KOPT-K1 (cell line): ENCODE data around the gene AIG1.

Source experiments
- H3K27ac ChIP-seq: fragments of 200-600 bp; sonication (generic); 2 replicates; pipeline ENCODE4 v1.5.1; 2016; ENCODE audit warnings: antibody characterized with exemption, mild to moderate bottlenecking, low read depth, low read length; ENCODE audit not compliant: poor library complexity, severe bottlenecking
- H3K36me3 ChIP-seq: fragments of 200-600 bp; sonication (generic); 2 replicates; pipeline ENCODE4 v1.5.1; 2017; ENCODE audit warnings: antibody characterized with exemption, mild to moderate bottlenecking, low read length, moderate library complexity; ENCODE audit not compliant: insufficient read depth
- H3K9me3 ChIP-seq: fragments of 200-600 bp; sonication (generic); 2 replicates; pipeline ENCODE4 v1.5.1; 2017; ENCODE audit warnings: antibody characterized with exemption, low read length, mild to moderate bottlenecking; ENCODE audit not compliant: insufficient read depth, poor library complexity, severe bottlenecking

AIG1 gene

GRCh38 chr6:143141442-143141841 lies 80.8 kb downstream of the AIG1 start:
- Histone ChIP-seq H3K9me3 (no peaks in the 10 kb centered on the region), H3K36me3 (no peaks in the 10 kb centered on the region), H3K27ac (no peak overlapping the region)

GRCh38 chr6:143146186-143146851 lies 85.6 kb downstream of the AIG1 start:
- no peak overlapping the region for H3K27ac ChIP-seq
- no peaks in the 10 kb centered on the region for H3K36me3 ChIP-seq
- H3K9me3 ChIP-seq: no peaks in the 10 kb centered on the region

DNA sequence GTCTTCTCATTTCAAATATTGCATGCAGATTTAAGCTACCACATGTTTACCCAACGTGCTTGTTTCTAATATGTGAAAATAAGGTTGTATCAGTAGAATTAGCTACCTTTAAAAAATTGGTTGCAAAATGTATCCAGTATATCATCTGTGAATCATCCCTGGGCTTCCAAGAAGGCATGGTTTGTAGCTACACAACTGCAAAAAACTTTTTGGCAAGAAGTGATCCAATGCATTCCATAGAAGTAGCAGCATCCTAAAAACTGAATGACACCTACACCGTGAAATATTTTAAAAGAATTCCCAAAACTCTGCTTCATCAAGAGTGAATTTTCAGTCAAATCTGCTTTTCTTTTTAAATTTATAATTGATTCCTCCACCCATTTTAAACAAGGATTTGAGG lies 89.1 kb downstream of the AIG1 start:
- Histone ChIP-seq H3K36me3 (no peaks in the 10 kb centered on the region), H3K9me3 (no peaks in the 10 kb centered on the region), H3K27ac (no peak overlapping the region)

DNA sequence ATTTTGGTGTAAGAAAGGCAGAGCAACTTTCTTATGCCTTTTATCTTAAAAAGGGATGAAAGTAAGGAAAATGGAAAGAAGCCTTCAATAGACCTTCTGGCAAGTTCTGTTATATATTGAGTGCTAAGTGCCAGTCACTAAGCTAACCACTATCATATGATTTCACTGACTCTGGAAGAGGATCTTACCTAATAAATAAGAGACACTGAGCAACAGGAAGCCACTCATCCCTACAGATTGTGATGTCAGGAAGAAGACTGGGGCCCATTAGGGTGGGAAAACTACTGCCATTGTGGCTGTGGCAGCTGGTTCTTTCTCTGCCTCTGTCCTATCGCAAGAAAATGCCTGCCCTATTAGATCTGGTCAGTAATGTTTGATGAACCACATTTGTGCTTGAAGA lies 89.6 kb downstream of the AIG1 start:
- Histone ChIP-seq H3K27ac (no peak overlapping the region), H3K36me3 (no peaks in the 10 kb centered on the region)

DNA sequence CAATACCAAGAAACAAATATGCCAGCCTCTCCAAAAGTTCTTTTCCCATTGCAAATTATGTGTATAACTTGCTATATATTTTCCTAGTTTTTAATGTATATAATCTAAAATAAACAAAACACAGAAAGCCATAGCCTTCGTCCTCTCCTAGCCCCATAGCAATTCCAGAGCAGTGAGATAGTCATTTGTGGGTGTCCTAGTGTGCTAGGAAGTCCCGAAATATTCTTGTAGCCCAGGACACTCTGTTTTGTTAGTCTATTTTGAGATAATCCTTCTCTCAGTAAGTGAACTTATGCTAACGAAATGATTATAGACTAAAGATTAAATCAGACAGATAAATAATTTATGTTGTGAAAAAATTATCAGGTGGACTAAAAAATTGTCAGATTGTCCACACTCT lies 90.7 kb downstream of the AIG1 start:
- Histone ChIP-seq H3K27ac (no peak overlapping the region), H3K9me3 (no peaks in the 10 kb centered on the region), H3K36me3 (no peaks in the 10 kb centered on the region)

More for the DNA sequence above, 89.6 kb downstream of the AIG1 start:
- no peaks in the 10 kb centered on the region for H3K9me3 ChIP-seq

DNA sequence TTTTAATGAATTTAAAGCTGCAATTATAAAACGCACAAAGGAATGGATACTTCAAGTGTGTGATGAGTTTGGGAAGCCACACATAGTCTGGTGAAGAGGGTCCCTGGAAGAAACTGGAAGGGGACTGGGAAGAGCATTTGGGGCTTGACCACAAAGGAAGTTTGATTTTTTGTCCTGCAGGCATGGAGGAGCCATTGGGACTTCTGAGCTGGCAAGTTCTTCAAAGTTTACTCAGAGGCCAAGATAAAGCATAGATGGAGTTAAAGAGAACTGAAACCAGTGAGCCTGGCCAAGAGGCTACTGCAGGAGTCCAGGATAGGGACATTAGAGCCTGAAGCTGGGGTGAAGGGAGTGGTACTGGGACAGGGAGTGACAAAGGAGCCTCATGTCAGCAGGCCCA lies 95.0 kb downstream of the AIG1 start:
- no peaks in the 10 kb centered on the region for H3K36me3 ChIP-seq
- H3K9me3 ChIP-seq: no peaks in the 10 kb centered on the region
- H3K27ac ChIP-seq: no peak overlapping the region

DNA sequence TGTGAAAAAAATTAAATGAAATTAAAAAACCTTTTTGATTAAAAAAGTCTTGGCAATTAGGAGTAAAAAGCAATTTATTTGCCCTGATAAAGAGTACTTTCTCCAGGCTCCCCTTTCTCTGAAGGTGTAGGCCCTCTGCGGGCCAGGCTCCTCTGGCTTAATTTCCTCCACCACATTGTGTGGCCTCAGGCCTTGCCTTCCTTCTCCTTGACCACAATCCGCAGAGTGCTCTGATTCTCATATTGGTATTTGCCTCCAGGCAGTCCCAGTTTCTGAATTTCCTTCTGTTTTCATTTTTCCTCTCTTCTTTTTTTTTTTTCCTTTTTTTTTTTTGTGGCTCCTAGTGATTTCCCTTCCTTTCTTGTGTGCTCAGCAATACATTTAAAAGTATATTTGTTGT lies 96.4 kb downstream of the AIG1 start:
- H3K9me3 ChIP-seq: no peaks in the 10 kb centered on the region
- no peak overlapping the region for H3K27ac ChIP-seq

DNA sequence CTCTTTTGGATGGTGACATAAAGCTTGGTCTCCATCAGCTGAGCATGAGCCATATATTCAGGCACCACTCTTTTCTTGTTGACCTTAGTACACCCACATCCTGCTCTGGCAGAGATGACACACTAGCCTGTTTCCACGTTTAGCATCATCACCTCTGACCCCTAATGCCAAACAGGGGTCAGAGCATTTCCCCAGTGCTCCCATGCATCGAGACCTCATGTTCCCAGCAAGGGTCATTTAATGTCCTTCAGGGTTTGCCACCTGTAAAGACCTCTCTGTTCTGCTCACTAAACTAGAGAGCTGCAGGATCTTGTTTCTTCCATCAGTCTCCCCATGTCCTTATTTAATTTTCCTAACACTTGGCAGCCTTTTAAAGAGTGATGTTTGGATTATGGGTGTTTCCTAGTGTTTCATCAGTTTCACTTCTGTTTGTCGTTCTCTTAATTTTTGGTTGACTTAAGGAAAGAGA lies 97.5 kb downstream of the AIG1 start:
- Histone ChIP-seq H3K27ac (no peak overlapping the region), H3K36me3 (no peaks in the 10 kb centered on the region), H3K9me3 (no peaks in the 10 kb centered on the region)

More for the DNA sequence above, 96.4 kb downstream of the AIG1 start:
- no peaks in the 10 kb centered on the region for H3K36me3 ChIP-seq

GRCh38 chr6:143159001-143159400 lies 98.3 kb downstream of the AIG1 start:
- H3K36me3 ChIP-seq: no peaks in the 10 kb centered on the region
- H3K27ac ChIP-seq: no peak overlapping the region
- H3K9me3 ChIP-seq: no peaks in the 10 kb centered on the region

DNA sequence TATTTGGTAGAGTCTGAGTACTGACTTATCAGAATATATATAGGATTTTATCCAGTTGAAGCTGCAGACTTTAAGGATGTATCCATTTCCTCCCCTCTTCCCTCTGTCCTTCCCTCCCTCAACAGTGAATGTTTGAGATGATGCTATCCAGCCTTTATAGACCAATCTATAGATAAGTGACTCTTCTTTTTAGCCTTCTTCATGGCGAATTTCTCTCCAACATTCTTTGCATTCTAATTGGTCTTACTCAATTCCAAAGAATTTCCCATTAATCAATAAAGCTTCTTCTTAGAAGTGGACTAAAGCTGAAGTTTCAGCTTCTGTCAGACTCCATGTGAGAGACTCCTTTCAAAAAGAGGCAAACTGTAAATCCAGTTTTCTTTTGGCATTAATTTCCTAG lies 99.3 kb downstream of the AIG1 start:
- H3K9me3 ChIP-seq: no peaks in the 10 kb centered on the region
- no peak overlapping the region for H3K27ac ChIP-seq
- H3K36me3 ChIP-seq: no peaks in the 10 kb centered on the region

DNA sequence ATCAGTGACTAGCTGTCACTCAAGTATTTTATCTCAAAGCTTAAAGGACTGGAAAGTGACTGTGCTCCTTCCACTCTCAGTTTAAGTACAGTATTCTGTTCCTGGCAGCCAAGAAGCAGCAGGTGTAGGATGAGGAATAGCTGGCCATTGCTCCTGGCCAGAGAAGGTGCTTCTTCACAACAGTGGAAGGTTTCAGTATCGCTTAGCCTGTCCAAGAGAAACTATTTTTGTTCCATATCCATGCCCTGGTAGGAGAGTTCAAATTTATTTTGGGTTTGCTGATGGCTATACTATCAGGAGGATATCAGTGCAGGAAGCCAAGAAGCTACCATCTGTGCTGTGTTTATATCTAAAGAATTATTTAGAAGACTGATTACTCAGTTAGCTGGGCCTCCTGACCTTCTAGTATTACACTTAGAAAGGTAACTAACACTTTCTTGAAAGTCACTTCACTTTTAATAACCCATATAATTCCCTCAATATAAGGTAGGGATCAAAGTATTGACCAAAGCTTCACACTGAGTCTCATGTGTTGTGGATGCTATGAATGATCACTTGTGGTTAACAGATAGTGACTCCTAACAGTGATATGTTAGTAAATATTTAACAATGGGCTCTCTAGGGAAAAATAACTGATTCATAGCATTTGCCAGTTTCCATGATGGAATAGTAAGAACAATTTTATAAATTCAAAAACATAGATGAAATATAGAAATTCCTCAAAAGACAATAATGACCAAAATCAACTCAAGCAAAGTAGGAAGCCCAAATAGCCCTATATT lies 99.9 kb downstream of the AIG1 start:
- Histone ChIP-seq H3K27ac (no peak overlapping the region), H3K36me3 (no peaks in the 10 kb centered on the region), H3K9me3 (no peaks in the 10 kb centered on the region)

- no peak overlapping the region for H3K27ac ChIP-seq
- H3K9me3 ChIP-seq: no peaks in the 10 kb centered on the region
- H3K36me3 ChIP-seq: no peaks in the 10 kb centered on the region
Observed at GRCh38 chr6:143163621-143164020, 102.9 kb downstream of the AIG1 start.

GRCh38 chr6:143164565-143165105 lies 103.9 kb downstream of the AIG1 start:
- Histone ChIP-seq H3K36me3 (no peaks in the 10 kb centered on the region), H3K9me3 (no peaks in the 10 kb centered on the region), H3K27ac (no peak overlapping the region)

DNA sequence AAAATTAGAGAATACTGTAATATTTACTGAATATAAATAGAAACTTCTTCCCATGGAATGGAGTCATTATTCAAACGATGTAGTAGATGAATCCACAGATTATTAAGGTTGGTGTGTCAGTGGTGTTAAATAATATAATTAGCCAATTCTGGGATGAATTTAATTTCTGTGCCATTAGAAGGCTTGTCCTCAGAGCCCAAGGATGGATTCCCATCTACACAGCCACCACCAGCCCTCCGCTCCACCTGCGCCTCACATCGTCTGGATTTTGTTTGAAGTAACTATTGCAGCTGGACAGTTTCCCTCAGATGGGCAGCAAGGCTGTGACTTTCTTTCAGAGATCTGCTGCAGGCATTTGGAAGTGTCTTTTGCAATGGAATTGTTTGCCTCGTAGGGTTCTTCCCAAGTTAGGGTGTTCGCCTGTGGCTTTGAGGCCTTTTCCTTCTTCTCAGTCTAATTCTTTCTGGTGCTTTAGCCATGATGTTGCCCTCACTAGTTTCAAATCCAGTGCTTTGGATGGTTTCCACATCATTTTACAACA lies 104.7 kb downstream of the AIG1 start:
- no peak overlapping the region for H3K27ac ChIP-seq

DNA sequence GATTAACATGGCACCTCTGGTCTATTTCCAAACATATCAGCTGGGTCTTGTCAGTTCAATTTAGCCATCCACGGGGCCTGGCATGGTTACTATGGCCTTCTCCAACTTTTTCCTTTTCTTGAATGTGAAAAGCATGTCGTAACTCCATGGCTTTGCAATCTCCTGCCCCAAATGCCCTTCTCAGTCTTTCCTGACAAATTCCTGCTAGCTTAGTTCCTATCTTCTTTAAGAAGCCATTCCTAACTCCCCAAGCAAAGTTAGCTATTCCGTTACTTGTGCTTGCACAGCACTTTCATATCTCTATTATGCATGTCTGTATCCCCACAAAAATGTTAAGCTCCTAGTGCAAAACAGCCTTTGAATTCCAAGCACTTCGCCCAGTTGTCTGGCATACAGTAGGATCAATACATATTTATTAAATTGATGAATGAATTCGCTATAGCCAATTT lies 105.6 kb downstream of the AIG1 start:
- Histone ChIP-seq H3K27ac (no peak overlapping the region), H3K9me3 (no peaks in the 10 kb centered on the region), H3K36me3 (no peaks in the 10 kb centered on the region)

More for the DNA sequence above, 104.7 kb downstream of the AIG1 start:
- Histone ChIP-seq H3K36me3 (no peaks in the 10 kb centered on the region), H3K9me3 (no peaks in the 10 kb centered on the region)
